Measurements from ENCODE around the gene CTSD.
"Not testable (repeated sequence)": the region's sequence is repeated elsewhere in the genome, so short reads cannot be mapped to it uniquely, and the experiment has no call there.

CTSD gene

DNA sequence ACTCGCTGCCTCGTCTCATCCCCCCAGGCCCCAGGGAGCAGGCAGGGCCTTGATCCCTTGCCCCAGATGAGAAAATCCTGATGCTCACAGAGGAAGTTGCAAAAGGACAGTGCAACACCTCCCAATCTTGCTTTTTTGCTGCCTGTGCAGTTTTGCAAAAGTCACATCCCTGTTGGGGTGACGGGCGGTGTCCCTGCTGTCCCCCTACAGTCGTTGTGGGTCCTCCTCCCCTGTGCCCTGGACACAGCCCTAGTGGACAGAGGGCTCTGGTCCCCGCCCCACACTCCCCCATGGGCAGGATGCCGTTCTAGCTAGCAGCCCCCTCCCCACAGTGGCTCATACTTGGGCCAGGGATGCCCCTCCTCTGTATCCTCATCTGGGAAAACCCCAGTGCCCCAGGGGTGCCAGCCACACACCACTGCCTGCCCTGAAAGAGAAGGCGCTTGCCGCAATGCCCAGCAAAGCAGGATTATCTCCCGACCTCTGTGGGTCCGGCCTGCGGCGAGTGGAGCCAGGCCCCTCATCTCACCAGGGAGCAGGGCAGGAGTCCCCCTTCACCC is 18.4 kb upstream of the CTSD start:
- DNase-seq: no peak

DNA sequence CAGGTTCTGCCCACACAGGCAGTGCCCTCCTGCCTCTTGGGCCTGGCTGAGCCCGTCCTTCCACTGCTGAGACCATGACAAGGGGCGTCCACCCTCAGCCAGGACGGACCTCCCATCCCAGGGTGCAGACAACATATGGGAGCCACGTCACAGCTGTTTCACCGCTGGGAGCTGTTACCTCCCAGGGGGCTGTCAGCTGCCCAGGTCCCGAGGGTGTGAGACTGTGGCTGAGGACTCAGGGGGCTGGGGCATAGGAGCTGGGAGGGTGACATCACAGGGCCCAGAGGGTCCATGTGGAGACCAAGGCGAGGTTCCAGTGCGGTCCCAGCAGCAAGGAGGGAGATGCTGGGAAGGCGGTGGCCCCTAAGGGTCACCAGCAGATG is 17.9 kb upstream of the CTSD start:
- no peak for DNase-seq

DNA sequence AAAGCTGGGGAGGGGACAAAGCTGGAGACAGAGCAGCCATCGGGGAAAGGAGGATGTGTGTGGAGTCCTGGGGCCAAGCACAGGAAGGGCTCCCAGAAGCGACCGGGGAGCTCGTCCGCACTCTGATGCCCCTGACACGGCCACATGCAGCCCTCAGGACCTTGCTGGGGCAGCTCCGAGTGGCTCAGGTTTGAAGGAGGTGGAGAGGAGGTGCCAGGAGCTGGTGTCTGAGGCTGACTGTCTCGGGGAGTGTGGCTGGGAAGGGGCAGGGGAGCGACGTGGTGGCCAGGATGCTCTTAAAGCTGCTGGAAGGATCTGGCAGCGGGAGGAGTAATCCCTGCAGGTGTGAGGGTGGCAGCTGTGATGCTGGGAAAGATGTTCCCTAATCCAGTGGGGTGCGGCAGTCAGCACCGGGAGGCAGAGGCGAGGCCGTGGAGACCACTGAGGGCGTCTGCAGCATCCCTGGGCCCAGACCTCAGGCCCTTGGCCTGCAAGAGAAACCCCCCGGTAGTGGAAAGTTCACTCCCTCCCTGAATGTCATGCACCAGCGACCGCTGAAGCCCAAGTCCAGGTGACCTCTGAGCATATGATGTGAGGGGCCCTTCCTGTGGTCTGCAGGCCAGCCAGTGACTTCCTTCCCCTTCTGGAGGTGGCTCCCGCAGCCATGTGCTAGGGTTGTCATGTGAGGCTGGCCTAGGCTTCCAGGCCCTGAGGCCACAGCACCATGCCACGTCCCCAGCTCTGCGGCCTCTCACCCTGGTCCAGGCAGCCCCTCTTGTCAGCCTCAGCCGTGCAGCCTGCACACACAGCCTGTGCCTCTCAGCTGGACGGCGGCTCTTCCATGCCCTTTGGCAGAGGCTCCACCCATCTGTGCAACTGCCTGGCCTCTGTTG is 17.2 kb upstream of the CTSD start:
- DNase-seq: no peak

DNA sequence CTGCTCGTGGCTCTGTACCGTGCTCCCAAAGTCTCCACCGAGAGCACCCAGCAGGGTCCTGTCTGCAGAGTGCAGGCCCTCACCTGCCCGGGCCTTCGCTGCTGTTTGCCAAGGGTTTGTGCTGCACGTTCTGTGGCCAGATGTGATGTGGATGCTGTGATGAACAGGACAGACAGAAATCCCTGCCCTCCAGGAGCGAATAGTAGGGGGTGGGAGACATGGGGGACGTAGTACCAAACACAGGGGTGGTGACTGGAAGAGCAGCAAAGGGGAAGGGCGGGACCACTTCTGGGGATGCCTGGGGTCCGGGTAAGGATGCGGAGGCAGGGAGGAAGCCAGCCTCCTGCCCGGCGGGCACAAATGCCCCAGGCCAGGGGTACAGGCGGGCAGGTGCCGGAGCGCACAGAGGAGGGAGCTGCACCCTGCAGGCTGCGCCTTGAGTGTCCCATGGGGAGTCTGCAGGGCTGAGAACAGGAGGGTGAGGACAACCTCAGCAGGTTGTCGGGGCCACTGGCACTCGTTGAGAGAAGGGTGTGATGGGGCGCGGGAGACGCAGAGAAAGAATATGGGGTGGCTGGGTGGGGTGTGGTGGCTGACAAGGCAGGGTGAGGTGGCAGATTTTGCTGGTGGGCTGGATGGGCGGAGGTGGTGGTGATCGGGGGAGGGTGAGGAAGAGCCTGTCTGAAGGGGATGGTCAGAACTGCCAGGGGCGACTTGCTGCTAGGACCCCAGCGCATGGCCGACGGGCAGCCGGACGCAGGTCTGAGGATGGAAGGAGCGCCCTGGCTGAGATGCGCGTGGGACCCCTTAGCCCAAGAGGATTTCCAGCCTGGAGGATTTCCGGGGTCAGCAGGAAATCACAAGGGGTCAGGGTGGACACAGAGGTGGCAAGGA is 16.3 kb upstream of the CTSD start:
- no peak for DNase-seq

DNA sequence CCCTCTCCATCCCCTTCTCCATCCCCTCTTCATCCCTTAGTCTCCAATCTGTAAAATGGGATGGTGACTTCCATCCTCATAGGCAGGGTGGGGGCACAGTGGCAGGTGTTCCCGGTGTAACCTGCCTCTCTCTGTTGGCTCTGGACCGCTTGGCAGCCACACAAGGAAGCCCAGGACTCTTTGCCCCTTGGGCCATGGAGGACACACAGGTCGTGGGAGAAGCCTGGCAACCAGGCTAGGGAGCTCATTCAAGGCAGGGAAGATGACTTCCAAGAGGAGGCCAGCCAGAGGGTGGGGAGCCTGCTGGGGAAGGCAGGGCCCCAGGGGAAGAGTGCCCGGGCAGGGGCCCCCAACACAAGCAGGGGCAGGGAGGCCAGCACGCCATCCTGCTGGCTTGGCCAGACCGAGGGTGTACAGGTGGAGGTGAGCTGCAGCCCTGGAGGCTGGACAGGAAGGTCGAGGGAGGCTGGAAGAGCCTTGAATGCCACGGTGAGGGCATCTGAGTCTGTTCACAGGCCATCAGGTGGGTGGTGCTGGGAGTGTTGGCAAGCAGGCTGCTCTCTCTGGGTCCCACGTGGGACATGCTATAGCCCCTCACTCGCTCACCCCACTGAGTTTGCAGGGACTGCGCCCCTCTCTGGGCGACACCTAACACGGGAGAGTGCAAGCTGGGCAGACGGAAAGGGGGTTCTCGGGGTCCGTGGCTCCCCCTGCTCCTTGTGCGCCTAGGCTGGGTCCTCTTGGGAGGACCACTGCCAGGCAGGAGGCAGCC is 15.5 kb upstream of the CTSD start:
- DNase-seq: no peak

DNA sequence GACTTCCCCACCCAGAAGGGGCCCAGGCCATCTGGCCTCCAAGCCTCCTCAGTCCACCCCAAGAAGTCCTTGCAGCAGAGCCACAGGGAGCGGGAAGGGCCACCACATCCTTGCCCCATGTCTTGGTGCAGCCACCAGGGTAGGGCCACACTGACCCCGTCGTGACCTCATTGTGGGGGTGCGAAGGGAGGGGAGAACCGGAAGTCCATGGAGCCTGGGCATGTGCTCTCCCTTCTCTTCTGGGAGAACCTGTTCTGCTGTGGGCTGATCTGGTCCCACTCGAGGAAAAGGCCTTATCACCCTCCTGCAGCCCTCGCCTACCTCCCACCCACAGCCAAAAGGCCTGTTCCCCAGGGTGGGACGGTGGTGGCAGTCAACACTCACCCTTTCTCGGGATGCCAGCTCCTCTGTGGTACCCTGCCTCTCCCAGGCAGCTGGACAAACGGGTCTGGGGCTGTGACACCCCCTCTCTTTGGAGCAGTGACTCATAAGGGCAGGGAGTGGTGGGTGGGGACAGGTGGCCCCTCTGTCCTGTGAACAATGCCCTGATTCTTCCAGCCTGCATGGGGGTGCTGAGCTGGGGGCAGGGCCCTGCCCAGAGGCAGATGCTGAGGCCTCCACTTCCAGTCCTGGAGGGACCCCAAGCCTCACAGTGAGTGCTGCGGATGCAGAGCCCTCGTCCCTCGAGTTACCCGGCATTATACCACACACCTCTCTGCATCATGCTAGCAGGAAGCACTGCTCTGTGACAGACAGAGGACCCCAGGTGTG is 14.6 kb upstream of the CTSD start:
- DNase-seq: no peak

DNA sequence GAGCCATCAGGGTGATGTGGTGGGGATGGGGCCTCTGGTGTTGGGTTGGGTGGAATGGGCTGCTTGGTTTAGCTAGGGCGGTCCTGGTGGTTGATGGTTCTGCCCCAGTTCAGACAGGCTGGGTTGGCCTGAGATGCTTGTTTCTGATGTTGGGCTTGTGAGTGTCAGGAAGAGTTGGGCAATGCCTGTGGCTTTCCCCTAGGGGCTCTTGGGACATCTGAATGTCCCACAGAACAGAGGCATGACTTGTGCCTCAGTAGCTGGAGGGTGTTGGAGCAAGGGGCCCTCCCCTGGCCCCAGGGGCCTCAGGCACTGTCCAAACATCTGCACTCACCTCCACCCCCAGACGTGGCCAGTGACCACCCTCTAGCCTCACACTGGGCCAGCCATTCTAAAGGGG is 14.0 kb upstream of the CTSD start:
- DNase-seq: no peak

DNA sequence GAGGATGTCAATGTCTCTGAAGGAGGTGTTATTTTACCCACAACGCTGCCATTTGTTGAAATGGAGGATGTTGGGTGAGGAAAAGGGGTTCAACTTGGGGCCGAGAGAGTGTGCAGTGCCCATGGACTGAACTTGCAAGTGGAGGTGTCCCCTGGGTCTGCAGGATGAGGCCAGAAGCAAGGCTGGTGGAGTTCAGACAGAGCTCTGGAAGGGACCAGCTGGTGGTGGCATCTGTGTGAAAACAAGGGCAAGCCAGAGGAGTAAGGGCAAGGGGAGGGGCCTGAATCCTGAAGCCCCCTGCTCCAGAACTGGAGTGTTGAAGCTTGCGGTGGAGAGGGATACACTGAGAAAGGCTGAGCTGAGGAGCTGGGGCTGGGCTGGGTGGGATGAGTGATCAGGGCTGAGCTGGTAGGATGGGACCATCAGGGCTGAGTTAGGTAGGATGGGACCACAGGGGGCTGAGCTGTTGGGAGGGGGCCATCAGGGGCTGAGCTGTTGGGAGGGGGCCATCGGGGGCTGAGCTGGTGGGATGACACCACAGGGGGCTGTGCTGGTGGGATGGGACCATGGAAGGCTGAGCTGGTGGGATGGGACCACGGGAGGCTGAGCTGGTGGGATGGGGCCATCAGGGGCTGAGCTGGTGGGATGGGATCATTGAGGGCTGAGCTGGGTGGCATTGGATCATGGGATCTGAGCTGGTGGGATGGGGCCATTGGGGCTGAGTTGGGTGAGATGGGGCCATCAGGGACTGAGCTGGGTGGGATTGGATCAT is 13.4 kb upstream of the CTSD start:
- no peak for DNase-seq

DNA sequence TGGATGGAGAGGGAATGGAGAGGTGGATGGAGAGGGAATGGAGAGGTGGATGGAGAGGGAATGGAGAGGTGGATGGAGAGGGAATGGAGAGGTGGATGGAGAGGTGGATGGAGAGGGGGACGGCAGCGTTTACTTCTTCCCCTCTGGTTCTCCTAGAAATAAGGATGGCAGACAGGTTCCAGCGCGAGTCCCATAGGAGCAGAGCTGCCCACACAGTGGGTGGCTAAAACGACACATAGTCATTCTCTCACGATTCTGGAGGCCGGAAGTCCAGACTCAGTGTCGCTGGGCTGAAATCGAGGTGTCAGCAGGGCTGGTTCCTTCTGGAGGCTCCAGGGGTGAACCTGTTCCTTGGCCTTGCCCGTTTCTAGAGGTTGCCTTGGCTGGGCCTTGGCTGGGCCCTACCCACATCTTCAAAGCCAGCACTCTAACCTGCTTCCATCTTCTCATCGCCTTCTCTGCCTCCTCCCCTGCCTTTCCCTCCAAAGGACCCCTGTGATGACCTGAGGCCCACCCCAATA is 12.7 kb upstream of the CTSD start:
- no peak for DNase-seq

DNA sequence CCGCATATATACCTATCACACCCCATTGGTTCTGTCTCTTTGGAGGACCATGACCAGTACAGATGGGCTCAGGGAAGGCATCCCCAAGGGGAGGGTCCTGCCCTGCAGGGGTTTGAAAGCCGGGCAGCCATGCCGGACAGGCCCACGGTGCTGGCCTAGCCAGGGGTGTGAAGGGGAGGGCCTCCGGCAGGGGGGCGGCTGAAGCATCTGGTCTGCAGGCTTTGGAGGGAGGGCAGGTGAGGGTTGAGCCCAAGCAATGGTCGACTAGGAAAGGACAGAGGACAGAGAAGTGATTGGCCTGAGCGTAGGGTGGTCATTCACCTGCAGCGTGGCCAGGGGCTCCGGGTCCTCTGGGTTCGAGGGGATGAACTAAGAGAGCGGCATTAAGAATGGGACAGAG is 11.2 kb upstream of the CTSD start:
- DNase-seq: no peak

DNA sequence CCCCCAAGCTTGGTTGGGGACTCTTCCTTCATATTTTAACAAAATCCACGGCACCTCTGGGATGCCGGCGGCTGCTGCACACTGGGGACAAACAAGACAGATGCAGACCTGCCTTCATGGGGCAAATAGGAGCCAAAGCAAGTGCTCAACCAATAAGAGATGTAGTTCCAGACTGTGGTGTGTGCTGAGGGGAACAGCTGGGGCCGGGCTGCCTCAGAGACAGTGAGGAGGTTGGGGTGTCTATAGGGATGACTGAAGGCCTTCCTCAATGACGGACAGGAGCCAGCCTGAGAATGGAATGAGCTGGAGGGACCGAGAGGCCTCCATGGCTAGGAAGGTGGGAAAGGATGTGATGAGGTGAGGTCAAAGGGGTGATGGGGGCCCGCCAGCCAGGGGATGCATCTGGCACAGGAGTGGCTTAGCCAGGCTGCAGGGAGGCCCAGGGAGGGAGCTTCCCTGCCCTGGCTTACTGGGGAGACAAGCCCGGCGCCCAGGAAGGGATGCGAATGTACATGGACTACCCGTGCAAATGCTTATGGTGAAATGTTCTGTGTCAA is 10.3 kb upstream of the CTSD start:
- DNase-seq: no peak

DNA sequence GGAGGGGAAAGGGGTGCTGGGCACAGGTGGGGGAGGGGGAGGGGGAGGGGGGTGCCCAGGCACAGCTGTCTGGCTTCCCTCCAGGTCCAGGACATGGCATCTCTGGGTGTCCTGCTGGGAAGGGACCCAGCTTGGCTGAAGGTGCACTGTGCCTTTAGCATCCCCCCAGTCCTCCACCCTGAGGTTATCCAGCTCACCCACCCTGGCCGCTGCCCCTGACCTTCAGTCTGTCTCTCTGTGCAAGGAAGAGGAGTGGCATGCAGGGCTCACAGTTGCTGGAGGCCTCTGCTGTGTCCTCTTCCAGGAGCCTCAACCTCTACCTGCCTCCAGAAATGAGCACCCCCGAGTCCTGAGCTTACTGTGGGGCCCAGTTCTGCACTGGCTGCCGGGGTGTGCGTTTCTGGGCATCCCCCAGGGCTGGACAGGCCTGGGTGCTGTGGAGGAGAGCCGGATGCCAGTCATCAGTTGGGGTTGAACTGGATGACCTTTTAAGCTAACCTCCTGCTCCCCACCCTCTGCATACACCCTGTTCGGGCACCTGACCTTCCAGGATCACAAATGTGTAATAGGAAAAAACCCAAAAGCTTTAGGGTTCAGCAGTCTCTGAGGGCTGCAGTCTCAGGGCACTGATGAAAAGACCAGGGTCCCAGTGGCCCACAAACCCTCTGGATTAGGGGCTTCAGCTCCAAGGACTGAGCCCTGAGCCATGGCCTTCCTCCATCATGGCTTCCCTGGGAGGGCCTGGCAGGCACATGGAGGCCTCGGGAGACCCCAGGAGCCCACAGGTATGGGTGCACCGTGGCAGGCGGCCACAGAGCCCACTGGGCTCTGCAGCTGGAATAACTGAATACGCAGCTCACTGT is 9.6 kb upstream of the CTSD start:
- no peak for DNase-seq

DNA sequence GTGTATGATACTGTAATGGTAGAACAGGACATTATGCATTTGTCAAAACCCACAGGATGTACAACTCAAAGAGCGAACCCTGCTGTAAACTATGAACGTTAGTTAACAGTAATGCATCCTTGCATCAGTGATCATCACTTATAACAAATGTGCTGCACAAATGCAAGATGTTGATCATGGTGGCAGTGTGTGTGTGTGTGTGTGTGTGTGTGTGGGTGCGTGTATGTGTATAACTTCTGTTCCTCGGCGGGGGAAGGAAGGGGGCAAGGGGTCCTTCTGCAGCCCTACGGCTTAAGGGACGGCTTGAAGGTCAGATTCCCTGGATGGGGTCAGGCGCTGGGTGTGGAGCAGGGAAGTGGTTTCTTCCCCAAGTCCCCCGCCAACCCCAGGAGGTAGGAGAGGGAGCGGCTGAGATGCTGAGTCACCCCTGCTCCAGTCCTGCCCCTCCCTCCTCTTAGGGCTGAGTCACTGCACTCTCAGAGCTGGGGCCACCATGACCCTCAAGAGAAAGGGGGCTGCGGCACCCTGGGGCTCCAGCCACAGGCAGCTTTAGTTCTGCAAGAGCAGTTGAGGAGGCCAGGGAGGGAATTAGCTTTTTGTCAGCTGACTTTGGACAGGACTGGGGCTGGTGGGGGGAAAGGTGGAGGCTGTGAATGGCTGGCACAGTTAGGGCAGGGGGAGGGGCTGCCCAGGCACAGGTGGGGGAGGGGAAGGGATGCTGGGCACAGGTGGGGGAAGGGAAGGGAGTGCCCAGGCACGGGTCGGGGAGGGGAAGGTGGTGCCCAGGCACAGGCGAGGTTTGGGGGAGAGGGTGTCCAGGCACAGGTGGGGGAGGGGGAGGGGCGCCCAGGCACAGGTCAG is 8.8 kb upstream of the CTSD start:
- DNase-seq: peak; percentile 60

DNA sequence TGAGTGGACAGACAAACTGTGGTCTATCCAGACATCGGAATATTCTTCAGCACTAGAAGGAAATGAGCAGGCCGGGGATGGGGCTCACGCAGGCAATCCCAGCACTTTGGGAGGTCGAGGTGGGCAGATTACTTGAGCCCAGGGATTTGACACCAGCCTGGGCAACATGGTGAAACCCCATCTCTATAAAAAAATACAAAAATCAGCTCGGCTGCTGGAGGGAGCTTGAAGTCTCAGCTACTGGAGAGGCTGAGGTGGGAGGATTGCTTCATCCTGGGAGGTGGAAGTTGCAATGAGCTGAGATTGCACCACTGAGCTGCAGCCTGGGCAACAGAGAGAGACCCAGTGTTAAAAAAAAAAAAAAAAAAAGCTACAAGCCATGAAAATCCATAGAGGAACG is 8.0 kb upstream of the CTSD start:
- no peak for DNase-seq

DNA sequence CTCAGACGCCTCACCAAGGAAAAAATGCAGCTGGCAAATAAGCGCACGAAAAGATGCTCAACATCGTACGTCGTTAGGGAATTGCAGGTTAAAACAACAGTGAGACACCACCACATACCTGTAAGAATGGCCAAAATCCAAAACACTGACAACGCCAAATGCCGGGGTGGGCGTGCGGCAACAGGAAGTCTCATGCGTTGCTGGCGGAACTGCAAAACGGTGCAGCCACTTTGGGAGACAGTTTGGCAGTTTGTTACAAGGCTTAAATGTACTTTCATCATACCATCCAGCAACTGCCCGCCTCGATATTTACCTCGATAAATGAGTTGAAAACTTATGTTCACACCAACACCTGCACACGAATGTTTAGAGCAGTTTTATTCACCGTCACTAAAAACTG is 7.5 kb upstream of the CTSD start:
- DNase-seq: no peak

DNA sequence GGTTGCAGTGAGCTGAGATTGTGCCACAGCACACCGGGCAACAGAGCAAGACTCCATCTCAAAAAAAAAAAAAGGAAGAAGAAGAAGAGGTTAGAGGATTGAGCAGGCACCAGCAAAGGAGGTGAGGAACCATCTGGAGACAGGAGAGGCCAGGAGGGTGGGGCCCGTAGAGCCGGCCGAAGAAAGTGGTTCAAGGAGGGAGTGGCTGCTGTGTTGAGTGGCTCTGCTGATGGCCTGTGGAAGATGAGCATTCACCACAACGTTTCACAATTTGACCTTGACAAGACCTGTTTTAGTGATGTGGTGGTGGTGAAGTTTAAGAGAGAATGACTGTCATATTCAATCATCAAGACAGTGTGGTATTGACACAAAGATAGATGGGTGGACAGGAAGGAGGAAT is 6.8 kb upstream of the CTSD start:
- DNase-seq: no peak

DNA sequence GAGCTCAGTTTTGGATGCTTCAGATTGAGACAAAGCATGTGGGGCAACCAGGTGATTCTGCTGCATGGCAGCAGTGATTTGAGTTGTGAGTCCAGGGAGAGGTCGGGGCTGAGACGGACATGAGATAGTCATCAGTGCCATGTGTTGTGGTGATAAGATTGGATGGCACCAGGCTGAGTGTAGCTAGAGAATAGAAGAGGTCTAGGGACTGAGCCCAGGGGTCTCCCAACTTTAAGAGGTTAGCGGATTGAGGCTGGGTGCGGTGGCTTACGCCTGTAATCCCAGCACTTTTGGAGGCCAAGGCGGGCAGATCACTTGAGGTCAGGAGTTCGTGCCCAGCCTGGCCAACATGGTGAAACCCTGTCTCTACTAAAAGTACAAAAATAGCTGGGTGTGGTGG is 6.3 kb upstream of the CTSD start:
- no peak for DNase-seq

DNA sequence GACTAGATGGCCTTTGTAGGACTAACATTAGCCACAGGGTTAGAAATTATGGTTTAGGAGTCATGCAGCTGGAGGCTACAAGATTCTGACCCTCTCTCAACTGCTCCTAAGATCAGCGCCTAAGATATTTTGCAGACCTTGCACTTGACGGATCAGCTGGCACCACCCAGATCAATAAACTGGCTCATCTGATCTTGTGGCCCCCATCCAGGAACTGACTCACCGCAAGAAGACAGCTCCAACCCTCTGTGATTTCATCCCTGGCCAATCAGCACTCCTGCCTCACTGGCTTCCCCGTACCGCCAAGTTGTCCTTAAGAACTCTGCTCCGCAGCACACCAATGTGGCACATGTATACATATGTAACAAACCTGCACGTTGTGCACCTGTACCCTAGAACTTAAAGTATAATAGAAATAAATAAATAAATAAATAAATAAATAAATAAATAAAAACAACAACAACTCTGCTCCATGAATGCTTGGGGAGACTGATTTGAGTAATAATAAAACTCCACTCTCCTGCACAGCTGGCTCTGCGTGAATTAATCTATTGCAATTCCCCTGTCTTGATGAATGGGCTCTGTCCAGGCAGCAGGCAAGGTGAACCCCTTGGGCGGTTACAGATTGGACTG is 5.7 kb upstream of the CTSD start:
- DNase-seq: not testable (repeated sequence)
